GM04504 (cell line): ENCODE results near the gene PDCL2.

Experiments
- DNase-seq: peaks from one replicate; pipeline ENCODE4 v3.0.0-alpha.2; 2012; ENCODE audit warnings: low read depth

The PDCL2 gene

GRCh38 chr4:55538531-55538930 is 53.5 kb downstream of the PDCL2 start:
- no peak for DNase-seq

- DNase-seq = no peak
Measured at GRCh38 chr4:55534306-55534705, 57.7 kb downstream of the PDCL2 start.

GRCh38 chr4:55530691-55531090 is 61.4 kb downstream of the PDCL2 start:
- DNase-seq = no peak

- no peak for DNase-seq
Measured at GRCh38 chr4:55530167-55530566, 61.9 kb downstream of the PDCL2 start.

- no peak for DNase-seq
Measured at GRCh38 chr4:55528491-55528890, 63.6 kb downstream of the PDCL2 start.

- DNase-seq = no peak
Measured at GRCh38 chr4:55524844-55525571, 67.0 kb downstream of the PDCL2 start.

GRCh38 chr4:55518442-55518841 is 73.6 kb downstream of the PDCL2 start:
- DNase-seq = no peak

GRCh38 chr4:55517526-55518229 is 74.4 kb downstream of the PDCL2 start:
- no peak for DNase-seq

GRCh38 chr4:55512922-55513571 is 79.0 kb downstream of the PDCL2 start:
- no peak for DNase-seq

- no peak for DNase-seq
Measured at GRCh38 chr4:55512077-55512476, 80.0 kb downstream of the PDCL2 start.

GRCh38 chr4:55510685-55511084 is 81.4 kb downstream of the PDCL2 start:
- no peak for DNase-seq

- no peak for DNase-seq
Measured at GRCh38 chr4:55509266-55509665, 82.8 kb downstream of the PDCL2 start.

GRCh38 chr4:55507612-55508011 is 84.4 kb downstream of the PDCL2 start:
- DNase-seq = no peak
